SK-N-SH (cell line): ENCODE measurements around the gene OR10H5. TPM values are rescaled to one million over a fixed set of nuclear protein-coding genes. Genes with fewer than 3 reads are reported as not detected.

Source experiments
- CTCF ChIA-PET: fragments of 300-600, 350-600 bp; formaldehyde crosslinking; extraction: SDS; loops from one replicate; lab custom pipeline; 2021; lab: Yijun Ruan, JAX
- POLR2A ChIA-PET: fragments of 350-600 bp; sonication (Branson Sonifier 250); formaldehyde crosslinking; extraction: SDS; loops from one replicate; lab custom pipeline; 2020; ENCODE audit warnings: antibody characterized with exemption, inconsistent platforms; lab: Yijun Ruan, JAX
- DNase-seq: peaks from one replicate; pipeline ENCODE4 v3.0.0; 2012
- H2AFZ ChIP-seq: fragments of 200-600 bp; sonication (generic); 2 replicates; pipeline ENCODE4 v1.8.1; 2016; ENCODE audit warnings: antibody characterized with exemption, mild to moderate bottlenecking, low read depth
- H3F3A ChIP-seq: fragments of 200-600 bp; sonication (generic); replicated peaks from 2 replicates; pipeline ENCODE3; 2016; ENCODE audit warnings: antibody characterized with exemption, mild to moderate bottlenecking; ENCODE audit not compliant: insufficient read depth
- H3K27ac ChIP-seq, 2 experiments: fragments of 200-500 bp in 1 of 2; fragments of 200-600 bp in 1 of 2; sonication (Bioruptor generic) in 1 of 2; sonication (generic), shearing (Covaris generic) in 1 of 2; 2 replicates each; pipeline versions ENCODE4 v1.5.1 to v1.6.1; 2014 to 2016; ENCODE audit warnings: low read depth in 2 of 2, inconsistent platforms in 1 of 2, low read length in 1 of 2, mild to moderate bottlenecking in 1 of 2, mixed read lengths in 1 of 2
- H3K27me3 ChIP-seq: fragments of 200-600 bp; sonication (generic), shearing (Covaris generic); 2 replicates; pipeline ENCODE4 v1.6.1; 2016; ENCODE audit warnings: mixed run types; ENCODE audit not compliant: insufficient read depth
- H3K36me3 ChIP-seq, 2 experiments: fragments of 200-500 bp in 1 of 2; fragments of 200-600 bp in 1 of 2; sonication (Bioruptor generic) in 1 of 2; sonication (generic) in 1 of 2; replicated peaks in 1 of 2; 2 replicates each; pipeline versions ENCODE3 to v1.5.1; 2014 to 2016; ENCODE audit warnings: low read length in 1 of 2, mild to moderate bottlenecking in 1 of 2; ENCODE audit not compliant: insufficient read depth in 2 of 2, control insufficient read depth in 1 of 2
- H3K4me1 ChIP-seq, 2 experiments: fragments of 200-500 bp in 1 of 2; fragments of 200-600 bp in 1 of 2; sonication (Bioruptor generic) in 1 of 2; sonication (generic), shearing (Covaris generic) in 1 of 2; 2 replicates each; pipeline versions ENCODE4 v1.5.1 to v1.6.1; 2014 to 2016; ENCODE audit warnings: low read depth in 1 of 2, low read length in 1 of 2, mixed run types in 1 of 2; ENCODE audit not compliant: insufficient read depth in 2 of 2, control insufficient read depth in 1 of 2
- H3K4me2 ChIP-seq: fragments of 200-600 bp; sonication (generic), shearing (Covaris generic); 2 replicates; pipeline ENCODE4 v1.6.1; 2017; ENCODE audit warnings: mixed run types
- H3K4me3 ChIP-seq, 2 experiments: fragments of 200-500 bp in 1 of 2; fragments of 200-600 bp in 1 of 2; sonication (Bioruptor generic) in 1 of 2; sonication (generic), shearing (Covaris generic) in 1 of 2; 2 replicates each; pipeline versions ENCODE4 v1.5.1 to v1.8.1; 2014 to 2016; ENCODE audit warnings: low read depth in 2 of 2, inconsistent platforms in 1 of 2, low read length in 1 of 2, mild to moderate bottlenecking in 1 of 2, mixed read lengths in 1 of 2, moderate library complexity in 1 of 2
- H3K79me2 ChIP-seq: fragments of 200-600 bp; sonication (generic); 2 replicates; pipeline ENCODE4 v1.8.1; 2017; ENCODE audit warnings: mild to moderate bottlenecking; ENCODE audit not compliant: insufficient read depth
- H3K9ac ChIP-seq: fragments of 200-600 bp; sonication (generic); 2 replicates; pipeline ENCODE4 v1.6.1; 2017; ENCODE audit warnings: mixed run types
- H3K9me2 ChIP-seq: fragments of 200-600 bp; sonication (generic); 2 replicates; pipeline ENCODE4 v1.6.1; 2017; ENCODE audit warnings: mixed run types
- H3K9me3 ChIP-seq: fragments of 200-600 bp; sonication (generic); 2 replicates; pipeline ENCODE4 v1.6.1; 2017; ENCODE audit warnings: mixed run types, mild to moderate bottlenecking, moderate library complexity
- H4K20me1 ChIP-seq: fragments of 200-600 bp; sonication (generic); 2 replicates; pipeline ENCODE4 v1.6.1; 2017; ENCODE audit warnings: mild to moderate bottlenecking, mixed run types; ENCODE audit not compliant: insufficient read depth
- CHD2 ChIP-seq: fragments of 150-350 bp; IDR thresholded peaks from 2 replicates; pipeline ENCODE4 v1.6.1; 2018; ENCODE audit warnings: low read length; ENCODE audit not compliant: partially characterized antibody
- CTCF ChIP-seq: fragments of 200-600 bp; sonication (generic); IDR thresholded peaks from 2 replicates; pipeline ENCODE4 v1.6.1; 2017; ENCODE audit warnings: antibody characterized with exemption, mild to moderate bottlenecking, moderate library complexity
- ELF1 ChIP-seq: IDR thresholded peaks from 2 replicates; pipeline ENCODE4 v1.4.0; 2012
- EP300 ChIP-seq, 2 experiments: IDR thresholded peaks; 2 replicates each; pipeline versions ENCODE4 v1.4.0 to v1.6.1; 2012; ENCODE audit warnings: borderline replicate concordance in 1 of 2, low read depth in 1 of 2, low read length in 1 of 2
- EZH2phosphoT487 ChIP-seq: fragments of 200-600 bp; sonication (generic); IDR thresholded peaks from 2 replicates; pipeline ENCODE4 v1.6.1; 2017; ENCODE audit warnings: low read depth, mixed run types, mild to moderate bottlenecking, antibody characterized with exemption, moderate library complexity, borderline replicate concordance
- FOSL2 ChIP-seq: IDR thresholded peaks from 2 replicates; pipeline ENCODE4 v1.4.0; 2012; ENCODE audit warnings: low read depth, mild to moderate bottlenecking, moderate library complexity, borderline replicate concordance
- FOXJ3 ChIP-seq: sonication (generic); formaldehyde crosslinking; IDR thresholded peaks from 2 replicates; pipeline ENCODE4 v1.5.1; 2020; ENCODE audit warnings: mild to moderate bottlenecking, missing genetic modification reagents
- GATA2 ChIP-seq: sonication (generic); formaldehyde crosslinking; IDR thresholded peaks from 2 replicates; pipeline ENCODE4 v1.5.0; 2020; ENCODE audit warnings: mild to moderate bottlenecking, missing genetic modification reagents
- JUND ChIP-seq: IDR thresholded peaks from 2 replicates; pipeline ENCODE4 v1.4.0; 2012
- NFIC ChIP-seq: IDR thresholded peaks from 2 replicates; pipeline ENCODE4 v1.4.0; 2012; ENCODE audit warnings: borderline replicate concordance
- NRF1 ChIP-seq: IDR thresholded peaks from 2 replicates; pipeline ENCODE4 v1.6.1; 2012; ENCODE audit warnings: low read depth, mild to moderate bottlenecking, low read length
- RAD21 ChIP-seq: IDR thresholded peaks from 2 replicates; pipeline ENCODE4 v1.6.1; 2012; ENCODE audit warnings: mild to moderate bottlenecking, low read length
- RCOR1 ChIP-seq: fragments of 150-350 bp; IDR thresholded peaks from 2 replicates; pipeline ENCODE4 v1.6.1; 2017; ENCODE audit warnings: antibody characterized with exemption, low read length
- REST ChIP-seq: IDR thresholded peaks from 2 replicates; pipeline ENCODE4 v1.6.1; 2012; ENCODE audit warnings: mild to moderate bottlenecking, low read depth, low read length, moderate library complexity
- RFX5 ChIP-seq: IDR thresholded peaks from 2 replicates; pipeline ENCODE4 v1.6.1; 2012; ENCODE audit warnings: mild to moderate bottlenecking, improper control_type of control experiment, low read length
- SIN3A ChIP-seq: IDR thresholded peaks from 2 replicates; pipeline ENCODE4 v1.6.1; 2012; ENCODE audit warnings: low read depth, mild to moderate bottlenecking, low read length, moderate library complexity, borderline replicate concordance
- YY1 ChIP-seq: IDR thresholded peaks from 2 replicates; pipeline ENCODE4 v1.4.0; 2012; ENCODE audit warnings: low read depth, mild to moderate bottlenecking
- ZBTB33 ChIP-seq: IDR thresholded peaks from 2 replicates; pipeline ENCODE4 v1.4.0; 2012; ENCODE audit warnings: low read depth, borderline replicate concordance
- WGBS: methylation state at CpG from one replicate; pipeline ENCODE4 v1.1.6; 2017; ENCODE audit warnings: low lambda C conversion rate; 5-methylcytosine and 5-hydroxymethylcytosine counted together
- polyA plus RNA-seq, 3 experiments: library from polyadenylated mRNA; depleted of rRNA; stranded (reverse); fragments of >200 nt; gene quantifications; 2 replicates each; pipeline ENCODE4 v1.2.3, GENCODE V29; 2012

The OR10H5 gene
- polyA plus RNA-seq, 1 of the 3 experiments (the other 2 are of a cell fraction), result not detected

- Histone ChIP-seq H4K20me1 (no peaks in the 10 kb centered on the region), H3K79me2 (no peaks in the 10 kb centered on the region), H3K9me2 (no peaks in the 10 kb centered on the region), H2AFZ (no peak within 1 kb of the TSS), H3K4me1 (no peaks in the 10 kb centered on the region), H3K9me3 (no peaks in the 10 kb centered on the region), H3F3A (no peaks in the 10 kb centered on the region), H3K4me3 (no peak within 1 kb of the TSS), H3K27me3 (peaks cover 27% of the 10 kb centered on the region), H3K9ac (no peak within 1 kb of the TSS), H3K36me3 (no peaks in the 10 kb centered on the region), H3K4me2 (no peak within 1 kb of the TSS), H3K27ac (no peak within 1 kb of the TSS)
- ChIA-PET POLR2A (no interaction called here), CTCF (no interaction called here)
- DNase-seq, result no peak
- WGBS, result 0% methylated on average over 5 of the region's 5 CpGs
- no peak for TF ChIP-seq NFIC
- TF ChIP-seq ELF1, result no peak
- no peak for TF ChIP-seq REST
- no peak for TF ChIP-seq RAD21
Measured at GRCh38 chr19:15815306-15815705, 27.8 kb downstream of the OR10H5 start, which contains the start of gene OR10H1. OR10H1 (minus strand) TSS chr19:15815664; CDS start chr19:15808037, 7,627 bp downstream.

GRCh38 chr19:15820646-15821045 lies 33.2 kb downstream of the OR10H5 start:
- Histone ChIP-seq H3K79me2 (no peaks in the 10 kb centered on the region), H2AFZ (no peak overlapping the region), H3F3A (no peaks in the 10 kb centered on the region), H3K4me1 (no peaks in the 10 kb centered on the region), H3K9ac (no peak overlapping the region), H3K9me2 (no peaks in the 10 kb centered on the region), H3K4me2 (no peak overlapping the region), H4K20me1 (no peaks in the 10 kb centered on the region), H3K27me3 (peaks cover 23% of the 10 kb centered on the region), H3K27ac (no peak overlapping the region), H3K9me3 (no peaks in the 10 kb centered on the region), H3K36me3 (no peaks in the 10 kb centered on the region), H3K4me3 (no peak overlapping the region)
- 0% methylated on average over 6 of the region's 8 CpGs for WGBS
- CTCF ChIA-PET, result no interaction called here
- POLR2A ChIA-PET, result no interaction called here
- no peak for DNase-seq
- TF ChIP-seq SIN3A (no peak), JUND (no peak), RFX5 (no peak), CTCF (no peak), EZH2phosphoT487 (no peak), REST (no peak), GATA2 (CRISPR knock-in tag) (no peak), EP300 (IDR thresholded peaks at IDR 0.05; ENCODE audit: borderline replicate concordance in 1 of 2, low read depth in 1 of 2, low read length in 1 of 2) (no peak), RCOR1 (no peak), FOSL2 (no peak), YY1 (no peak), FOXJ3 (CRISPR knock-in tag) (no peak), ZBTB33 (no peak), NRF1 (no peak), CHD2 (no peak)
